GM12892 (cell line): ENCODE measurements around the gene SHH.

Experiments used
- POLR2A ChIP-seq: IDR thresholded peaks from 2 replicates; pipeline ENCODE4 v1.6.1; 2011; ENCODE audit warnings: low read depth, low read length, control low read depth
- POLR2AphosphoS5 ChIP-seq: IDR thresholded peaks from 2 replicates; pipeline ENCODE4 v1.6.1; 2011; ENCODE audit warnings: low read depth, low read length, control low read depth
- TAF1 ChIP-seq: IDR thresholded peaks from 2 replicates; pipeline ENCODE4 v1.6.1; 2011; ENCODE audit warnings: low read depth, mild to moderate bottlenecking, control low read depth, low read length, borderline replicate concordance

- TF ChIP-seq POLR2A (no peak), POLR2AphosphoS5 (no peak), TAF1 (no peak)
Observed at GRCh38 chr7:155840262-155840885, 28.1 kb upstream of the SHH start.
